Uterus (tissue), 4 donors: ENCODE results near the gene MAST2. TPM values are rescaled to one million over a fixed set of nuclear protein-coding genes. Genes with fewer than 3 reads are reported as not detected.

Experiments
- DNase-seq, 2 donors: peaks; one replicate each; pipeline ENCODE4 v3.0.0-alpha.2; 2019 to 2020
- H3K27ac ChIP-seq, 2 donors: fragments of 200-600 bp; sonication (generic); 1 replicate in 1 of 2; 2 replicates in 1 of 2; pipeline ENCODE4 v1.5.1; 2016 to 2018
- H3K27me3 ChIP-seq, 2 donors: fragments of 200-600 bp; sonication (generic); one replicate each; pipeline ENCODE4 v1.5.1; 2018 to 2019; ENCODE audit warnings: control low read depth in 1 of 2
- H3K36me3 ChIP-seq, 2 donors: fragments of 200-600 bp; sonication (generic); one replicate each; pipeline ENCODE4 v1.5.1; 2019; ENCODE audit warnings: control low read depth in 1 of 2
- H3K4me1 ChIP-seq, 2 donors: fragments of 200-600 bp; sonication (generic); one replicate each; pipeline ENCODE4 v1.5.1; 2018 to 2019; ENCODE audit warnings: control low read depth in 1 of 2
- H3K4me3 ChIP-seq, 2 donors: fragments of 200-600 bp; sonication (generic); 1 replicate in 1 of 2; 2 replicates in 1 of 2; pipeline ENCODE4 v1.5.1; 2018 to 2019; ENCODE audit warnings: mild to moderate bottlenecking in 1 of 2
- H3K9me3 ChIP-seq, 2 donors: fragments of 200-600 bp; sonication (generic); one replicate each; pipeline ENCODE4 v1.5.1; 2019; ENCODE audit warnings: control low read depth in 1 of 2
- CTCF ChIP-seq, 4 experiments: fragments of 200-600 bp in 2 of 4; fragments of 450-650 bp in 2 of 4; sonication (generic) in 2 of 4; IDR thresholded peaks; one replicate each; pipeline ENCODE4 v1.5.1; 2016 to 2019; ENCODE audit warnings: antibody characterized with exemption in 4 of 4, mild to moderate bottlenecking in 2 of 4, moderate library complexity in 1 of 4
- POLR2A ChIP-seq, 2 donors: fragments of 450-650 bp; IDR thresholded peaks; one replicate each; pipeline ENCODE4 v1.6.1; 2016; ENCODE audit warnings: antibody characterized with exemption in 2 of 2, mild to moderate bottlenecking in 1 of 2, moderate library complexity in 1 of 2
- intact Hi-C: fragments of 100-400 bp; cut with DNase I; formaldehyde crosslinking; loops from one replicate; pipeline ENCODE4 v1.15.1; 2023; ENCODE audit warnings: low total_unique reads
- total RNA-seq, 4 donors: library from RNA; depleted of rRNA in 3 of 4; stranded (reverse); fragments of >200 nt in 3 of 4; gene quantifications; one replicate each; pipeline versions ENCODE4 v1.1.0 to v1.2.4, GENCODE V29; 2014 to 2023
- donor health status: DM: yes; HTN: yes; CAD: no.

MAST2 gene
- total RNA-seq, 4 donors from 2014 or later = 12.8 to 52.1 (median 36.3) TPM

DNA sequence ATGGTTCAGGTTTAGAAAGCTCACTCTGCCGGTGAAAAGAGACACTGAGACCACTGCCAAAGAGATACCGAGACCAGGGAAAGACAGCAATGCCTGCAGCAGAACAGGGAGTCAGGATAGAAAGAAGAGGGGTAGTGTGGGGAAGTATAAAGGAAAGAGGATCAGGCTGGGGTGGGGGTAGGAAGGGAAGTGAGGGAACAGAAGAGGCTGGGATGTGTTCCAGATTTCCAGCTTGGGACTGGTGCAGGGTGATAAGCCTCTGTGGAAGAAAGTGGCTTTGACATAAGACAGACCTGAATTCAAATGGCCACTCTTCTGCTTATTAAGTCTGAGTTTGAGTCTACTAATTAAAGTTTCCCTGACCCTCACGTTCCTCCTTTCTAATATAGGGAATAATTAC is 223.1 kb downstream of the MAST2 start:
- no peak overlapping the region for H3K4me3 ChIP-seq
- no peaks in the 10 kb centered on the region for H3K9me3 ChIP-seq
- H3K27me3 ChIP-seq = no peaks in the 10 kb centered on the region
- TF ChIP-seq CTCF (IDR thresholded peaks at IDR 0.05) (no peak), POLR2A (IDR thresholded peaks at IDR 0.05) (no peak)
- DNase-seq = no peak
- H3K4me1 ChIP-seq = no peaks in the 10 kb centered on the region
- H3K36me3 ChIP-seq = no peaks in the 10 kb centered on the region
- intact Hi-C loops = no loop called here
- H3K27ac ChIP-seq = no peak overlapping the region

DNA sequence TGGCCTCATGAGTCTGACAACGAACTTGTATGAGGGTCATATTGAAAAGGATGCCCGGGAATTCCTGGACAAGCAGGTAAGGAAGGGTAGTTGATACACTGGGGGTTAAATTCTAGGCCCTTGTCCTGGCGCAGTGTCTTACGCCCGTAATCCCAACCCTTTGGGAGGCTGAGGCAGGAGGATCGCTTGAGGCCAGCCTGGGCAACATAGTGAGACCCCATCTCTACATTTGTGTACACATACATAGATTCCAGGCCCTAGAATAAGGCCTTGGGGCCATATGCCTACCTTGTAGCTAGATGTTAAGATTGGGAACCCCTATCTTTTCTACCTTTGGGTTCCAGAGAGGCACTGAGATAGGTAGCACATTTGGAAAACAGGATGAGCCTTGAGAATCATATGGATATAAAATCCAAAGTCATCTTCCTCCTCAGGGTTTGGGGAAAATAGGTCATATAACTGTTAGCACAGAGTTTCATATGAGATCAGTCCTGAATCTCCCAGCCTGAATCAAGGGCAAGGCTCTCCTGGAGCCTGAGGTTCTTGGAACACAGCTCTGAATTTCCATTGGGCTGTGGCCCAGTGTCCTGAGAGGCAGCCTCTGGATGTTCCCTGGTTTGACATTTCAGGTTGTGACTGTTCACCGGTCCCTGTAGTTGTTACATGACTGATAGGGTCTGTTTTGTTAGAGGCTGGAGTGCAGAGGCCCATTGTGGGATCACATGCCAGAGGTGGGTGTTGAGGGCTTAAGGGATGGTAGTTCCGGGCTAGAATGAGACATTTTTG is 224.6 kb downstream of the MAST2 start:
- Histone ChIP-seq H3K27me3 (no peaks in the 10 kb centered on the region), H3K4me1 (no peaks in the 10 kb centered on the region), H3K36me3 (no peaks in the 10 kb centered on the region), H3K9me3 (no peaks in the 10 kb centered on the region), H3K27ac (no peak overlapping the region), H3K4me3 (no peak overlapping the region)
- intact Hi-C loops = no loop called here
- no peak for DNase-seq
- TF ChIP-seq CTCF (IDR thresholded peaks at IDR 0.05) = no peak
- TF ChIP-seq POLR2A (IDR thresholded peaks at IDR 0.05) = no peak

- no peak for DNase-seq
- TF ChIP-seq POLR2A (IDR thresholded peaks at IDR 0.05) (no peak), CTCF (IDR thresholded peaks at IDR 0.05) (no peak)
- intact Hi-C loops = no loop called here
- no peaks in the 10 kb centered on the region for H3K4me1 ChIP-seq
- H3K9me3 ChIP-seq = no peaks in the 10 kb centered on the region
- H3K4me3 ChIP-seq = no peak overlapping the region
- H3K27ac ChIP-seq = no peak overlapping the region
- no peaks in the 10 kb centered on the region for H3K27me3 ChIP-seq
- no peaks in the 10 kb centered on the region for H3K36me3 ChIP-seq
Observed at GRCh38 chr1:46030074-46030870, 226.9 kb downstream of the MAST2 start.

DNA sequence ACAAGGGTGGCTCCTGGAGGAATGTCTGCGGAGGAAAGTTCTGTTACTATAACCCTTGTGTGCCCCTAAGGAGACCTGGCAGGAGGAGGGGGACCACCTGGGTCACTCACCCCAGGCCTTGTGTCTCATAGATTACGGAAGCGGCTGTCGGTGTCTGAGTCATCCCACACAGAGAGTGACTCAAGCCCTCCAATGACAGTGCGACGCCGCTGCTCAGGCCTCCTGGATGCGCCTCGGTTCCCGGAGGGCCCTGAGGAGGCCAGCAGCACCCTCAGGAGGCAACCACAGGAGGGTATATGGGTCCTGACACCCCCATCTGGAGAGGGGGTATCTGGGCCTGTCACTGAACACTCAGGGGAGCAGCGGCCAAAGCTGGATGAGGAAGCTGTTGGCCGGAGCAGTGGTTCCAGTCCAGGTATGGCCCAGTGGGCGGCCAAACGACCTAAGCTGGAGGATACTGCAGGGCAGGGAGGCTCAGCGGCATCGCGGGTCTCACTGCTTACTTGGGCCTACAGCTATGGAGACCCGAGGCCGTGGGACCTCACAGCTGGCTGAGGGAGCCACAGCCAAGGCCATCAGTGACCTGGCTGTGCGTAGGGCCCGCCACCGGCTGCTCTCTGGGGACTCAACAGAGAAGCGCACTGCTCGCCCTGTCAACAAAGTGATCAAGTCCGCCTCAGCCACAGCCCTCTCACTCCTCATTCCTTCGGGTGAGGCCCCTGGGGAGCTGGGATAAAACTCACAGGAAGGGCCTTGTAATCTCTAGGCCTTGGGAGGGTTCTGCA is 227.7 kb downstream of the MAST2 start:
- intact Hi-C loops = no loop called here
- H3K4me1 ChIP-seq = no peaks in the 10 kb centered on the region

More for the DNA sequence above, 227.7 kb downstream of the MAST2 start:
- Histone ChIP-seq H3K4me3 (no peak overlapping the region), H3K27me3 (no peaks in the 10 kb centered on the region), H3K9me3 (no peaks in the 10 kb centered on the region), H3K27ac (no peak overlapping the region), H3K36me3 (no peaks in the 10 kb centered on the region)
- TF ChIP-seq POLR2A (IDR thresholded peaks at IDR 0.05) (no peak), CTCF (IDR thresholded peaks at IDR 0.05) (no peak)
- DNase-seq = no peak
